ENCODE results near the gene MSMP.

MSMP gene

GRCh38 chr9:35741740-35742139, 12.3 kb downstream of the MSMP start:
- DNase-seq: no peak

- no peak for DNase-seq
These were observed 13.8 kb downstream of the MSMP start for GRCh38 chr9:35740243-35740642.

GRCh38 chr9:35738924-35739323, 15.2 kb downstream of the MSMP start:
- DNase-seq: no peak

- no peak for DNase-seq
These were observed 15.9 kb downstream of the MSMP start for GRCh38 chr9:35738186-35738585.

GRCh38 chr9:35737143-35737542, 16.9 kb downstream of the MSMP start:
- no peak for DNase-seq

- DNase-seq: peak in 2 of 4 experiments; percentile 11 to 40
These were observed 17.9 kb downstream of the MSMP start for GRCh38 chr9:35736201-35736633.

GRCh38 chr9:35734096-35734495, 20.0 kb downstream of the MSMP start:
- DNase-seq: no peak

- no peak for DNase-seq
These were observed 21.1 kb downstream of the MSMP start for GRCh38 chr9:35732800-35733541.

GRCh38 chr9:35732185-35732799, 21.8 kb downstream of the MSMP start, which contains the start of the genes CREB3 and TLN1:
Gene CREB3 (plus strand): TSS chr9:35732666. CDS start chr9:35732773, 107 bp downstream.
Gene TLN1 (minus strand): TSS chr9:35732195. CDS start chr9:35725694, 6,501 bp downstream.
- peak; percentile 83 to 96 (median 92) for DNase-seq

- no peak for DNase-seq
These were observed 22.5 kb downstream of the MSMP start for GRCh38 chr9:35731415-35732184.

- no peak for DNase-seq
These were observed 23.6 kb downstream of the MSMP start for GRCh38 chr9:35730486-35730854.

- no peak for DNase-seq
These were observed 24.2 kb downstream of the MSMP start for GRCh38 chr9:35729700-35730485.

- DNase-seq: no peak
These were observed 25.0 kb downstream of the MSMP start for GRCh38 chr9:35729101-35729500.

- no peak for DNase-seq
These were observed 25.8 kb downstream of the MSMP start for GRCh38 chr9:35728041-35728971.

- DNase-seq: no peak
These were observed 26.4 kb downstream of the MSMP start for GRCh38 chr9:35727676-35728040.

GRCh38 chr9:35726931-35727330, 27.1 kb downstream of the MSMP start:
- peak in 2 of 4 experiments; percentile 12 to 39 for DNase-seq

- DNase-seq: no peak
These were observed 28.7 kb downstream of the MSMP start for GRCh38 chr9:35725362-35725761.

- no peak for DNase-seq
These were observed 30.2 kb downstream of the MSMP start for GRCh38 chr9:35723908-35724307.

- DNase-seq: no peak
These were observed 30.6 kb downstream of the MSMP start for GRCh38 chr9:35723426-35723825.

GRCh38 chr9:35719546-35719945, 34.5 kb downstream of the MSMP start:
- DNase-seq: no peak

GRCh38 chr9:35718721-35719511, 35.2 kb downstream of the MSMP start:
- DNase-seq: no peak

Measured in activated naive CD4-positive, alpha-beta T cell (primary cell).